Kidney (tissue), 14 donors: ENCODE results near the gene ALCAM. TPM values are rescaled to one million over a fixed set of nuclear protein-coding genes. Genes with fewer than 3 reads are reported as not detected.

Experiments
- DNase-seq, 5 donors: peaks; one replicate each; pipeline ENCODE4 v3.0.0-alpha.2; 2013 to 2020
- FAIRE-seq: peaks from 2 replicates; lab custom pipeline; 2012; peaks lifted over from hg19 to GRCh38; lab: Jason Lieb, UNC
- H3K27ac ChIP-seq, 2 donors: one replicate each; pipeline ENCODE4 v1.7.0; 2013; ENCODE audit warnings: low read depth in 2 of 2, low read length in 2 of 2, inconsistent platforms in 1 of 2
- H3K27me3 ChIP-seq: one replicate; pipeline ENCODE4 v1.7.1; 2013; ENCODE audit warnings: low read length, inconsistent platforms; ENCODE audit not compliant: control insufficient read depth, insufficient read depth
- H3K36me3 ChIP-seq, 3 donors: one replicate each; pipeline versions ENCODE4 v1.7.0 to v1.7.1; 2013; ENCODE audit warnings: low read length in 3 of 3, control low read depth in 1 of 3, inconsistent platforms in 1 of 3; ENCODE audit not compliant: insufficient read depth in 3 of 3, control insufficient read depth in 2 of 3
- H3K4me1 ChIP-seq, 3 donors: one replicate each; pipeline versions ENCODE4 v1.7.0 to v1.7.1; 2013; ENCODE audit warnings: low read length in 3 of 3, inconsistent platforms in 1 of 3, low read depth in 1 of 3; ENCODE audit not compliant: control insufficient read depth in 2 of 3, insufficient read depth in 2 of 3
- H3K4me3 ChIP-seq, 3 donors: one replicate each; pipeline versions ENCODE4 v1.7.0 to v1.8.1; 2013; ENCODE audit warnings: low read length in 3 of 3, control low read depth in 1 of 3, inconsistent platforms in 1 of 3
- H3K9ac ChIP-seq, 3 donors: one replicate each; pipeline versions ENCODE4 v1.7.0 to v1.7.1; 2013; ENCODE audit warnings: low read length in 3 of 3, control low read depth in 1 of 3, inconsistent platforms in 1 of 3
- H3K9me3 ChIP-seq, 3 donors: one replicate each; pipeline versions ENCODE4 v1.7.0 to v1.7.1; 2013; ENCODE audit warnings: low read length in 3 of 3, control low read depth in 1 of 3, inconsistent platforms in 1 of 3; ENCODE audit not compliant: control insufficient read depth in 2 of 3, insufficient read depth in 1 of 3
- intact Hi-C: fragments of 100-400 bp; cut with DNase I; formaldehyde crosslinking; loops from one replicate; pipeline ENCODE4 v1.11.1; 2022
- polyA plus RNA-seq: library from polyadenylated mRNA; stranded (reverse); fragments of 350-450 nt; fragmentation: Illumina TruSeq; extraction: RNeasy Lipid Tissue Mini Kit (QIAGEN cat#74804); gene quantifications from one replicate; pipeline ENCODE4 v1.2.3, GENCODE V29; 2014; ENCODE audit warnings: low read depth, low replicate concordance; ENCODE audit not compliant: insufficient read depth
- total RNA-seq: library from RNA; stranded (reverse); fragmentation: NEBNext Ultra II Directional; extraction: Animal tissue kit (Norgen Biotek cat#: 25700); gene quantifications from one replicate; pipeline ENCODE4 v1.2.1, GENCODE V29; 2021
- TF ChIP-seq, protein P1 (sequence below): IDR thresholded peaks from 3 replicates; pipeline ENCODE4 v1.5.1; 2012; ENCODE audit warnings: mild to moderate bottlenecking, moderate library complexity, borderline replicate concordance; ENCODE audit not compliant: insufficient read depth; ENCODE audit errors: extremely low read depth
- donor health status: control.
- donor health status: control.
- donor health status: control.
- donor health status: control.
- donor health status: control.
- donor health status: DM: yes; HTN: yes; CAD: no.
- donor health status: Normal renal cell carcinoma (clear cell type).

The ALCAM gene
- total and polyA plus RNA-seq, 2 donors from 2014 or later, result 15.1 to 36.4 TPM

DNA sequence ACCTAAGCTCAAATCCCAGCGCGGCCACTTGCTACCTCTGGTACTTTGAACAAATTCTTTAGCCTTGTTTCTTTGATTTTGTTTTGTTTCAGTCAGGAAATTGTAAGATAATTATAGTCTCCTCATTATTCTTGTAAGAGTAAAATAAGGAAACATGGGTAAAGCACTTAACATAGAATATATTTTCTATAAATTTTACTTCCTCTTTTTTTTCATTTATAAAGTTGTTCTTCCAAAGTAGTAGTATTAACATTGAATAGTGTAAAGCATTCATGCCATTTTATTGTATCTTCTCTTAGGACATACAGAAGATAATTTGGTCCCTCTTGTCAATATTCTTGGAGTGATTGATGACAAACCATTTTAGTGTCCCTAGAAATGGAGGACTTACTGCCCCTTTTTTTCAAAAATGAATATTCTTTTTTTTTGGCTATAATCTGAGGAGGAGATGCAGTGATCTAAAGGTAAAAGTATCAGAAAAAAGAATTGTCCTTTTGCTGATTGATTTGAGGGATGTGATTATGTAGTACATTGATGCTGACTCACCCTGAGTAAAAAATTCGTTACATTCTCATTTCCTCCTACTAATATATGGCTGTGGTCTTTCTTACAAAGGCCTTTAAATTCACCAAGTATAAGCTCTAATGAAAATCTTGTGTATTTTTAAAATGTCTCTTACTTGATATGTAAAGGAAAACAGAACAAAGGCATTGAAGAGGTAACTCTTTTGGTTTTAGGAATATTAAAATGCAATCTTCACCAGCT is 51.0 kb downstream of the ALCAM start:
- Histone ChIP-seq H3K9me3 (no peaks in the 10 kb centered on the region), H3K27ac (no peak overlapping the region), H3K4me3 (no peak overlapping the region), H3K36me3 (no peaks in the 10 kb centered on the region), H3K27me3 (no peaks in the 10 kb centered on the region), H3K9ac (no peak overlapping the region), H3K4me1 (no peaks in the 10 kb centered on the region)
- intact Hi-C loops, result no loop called here
- TF ChIP-seq, protein P1, sequence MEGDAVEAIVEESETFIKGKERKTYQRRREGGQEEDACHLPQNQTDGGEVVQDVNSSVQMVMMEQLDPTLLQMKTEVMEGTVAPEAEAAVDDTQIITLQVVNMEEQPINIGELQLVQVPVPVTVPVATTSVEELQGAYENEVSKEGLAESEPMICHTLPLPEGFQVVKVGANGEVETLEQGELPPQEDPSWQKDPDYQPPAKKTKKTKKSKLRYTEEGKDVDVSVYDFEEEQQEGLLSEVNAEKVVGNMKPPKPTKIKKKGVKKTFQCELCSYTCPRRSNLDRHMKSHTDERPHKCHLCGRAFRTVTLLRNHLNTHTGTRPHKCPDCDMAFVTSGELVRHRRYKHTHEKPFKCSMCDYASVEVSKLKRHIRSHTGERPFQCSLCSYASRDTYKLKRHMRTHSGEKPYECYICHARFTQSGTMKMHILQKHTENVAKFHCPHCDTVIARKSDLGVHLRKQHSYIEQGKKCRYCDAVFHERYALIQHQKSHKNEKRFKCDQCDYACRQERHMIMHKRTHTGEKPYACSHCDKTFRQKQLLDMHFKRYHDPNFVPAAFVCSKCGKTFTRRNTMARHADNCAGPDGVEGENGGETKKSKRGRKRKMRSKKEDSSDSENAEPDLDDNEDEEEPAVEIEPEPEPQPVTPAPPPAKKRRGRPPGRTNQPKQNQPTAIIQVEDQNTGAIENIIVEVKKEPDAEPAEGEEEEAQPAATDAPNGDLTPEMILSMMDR, result no peak
- no peak for FAIRE-seq
- no peak for DNase-seq

DNA sequence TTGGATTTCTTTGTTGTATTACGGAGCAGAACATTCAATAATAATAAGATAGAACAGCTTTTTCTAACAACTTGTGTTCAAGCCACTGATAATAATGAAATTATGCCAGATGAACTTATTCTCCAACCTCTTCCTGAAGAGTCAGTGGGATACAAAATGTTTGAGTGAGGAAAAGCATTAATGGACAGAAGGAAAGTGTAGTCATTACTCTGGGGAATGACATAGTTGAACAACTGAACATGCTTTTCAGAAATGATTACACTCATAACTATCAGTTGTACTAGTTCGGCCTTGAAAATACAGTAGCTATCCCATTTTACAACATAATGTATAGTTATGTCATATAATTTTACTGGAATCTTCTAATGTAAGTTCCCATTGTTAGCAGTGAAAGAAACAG is 55.9 kb downstream of the ALCAM start:
- Histone ChIP-seq H3K4me3 (no peak overlapping the region), H3K4me1 (no peaks in the 10 kb centered on the region), H3K36me3 (no peaks in the 10 kb centered on the region), H3K27me3 (no peaks in the 10 kb centered on the region), H3K9me3 (no peaks in the 10 kb centered on the region), H3K27ac (no peak overlapping the region), H3K9ac (no peak overlapping the region)
- FAIRE-seq (no peak), DNase-seq (no peak)
- intact Hi-C loops, result no loop called here
- TF ChIP-seq, protein P1, result no peak

GRCh38 chr3:105423397-105423796 is 56.7 kb downstream of the ALCAM start:
- Histone ChIP-seq H3K9ac (no peak overlapping the region), H3K4me1 (no peaks in the 10 kb centered on the region), H3K9me3 (no peaks in the 10 kb centered on the region), H3K36me3 (no peaks in the 10 kb centered on the region), H3K27ac (no peak overlapping the region), H3K4me3 (no peak overlapping the region), H3K27me3 (no peaks in the 10 kb centered on the region)
- DNase-seq (no peak), FAIRE-seq (no peak)
- intact Hi-C loops, result no loop called here
- TF ChIP-seq, protein P1, result no peak
